GM15510 (cell line): ENCODE results near the gene PECR.

Experiments used
- POLR2A ChIP-seq: IDR thresholded peaks from 3 replicates; pipeline ENCODE4 v1.6.1; 2011; ENCODE audit warnings: borderline replicate concordance; ENCODE audit not compliant: insufficient read length; ENCODE audit errors: extremely low read depth

PECR gene

DNA sequence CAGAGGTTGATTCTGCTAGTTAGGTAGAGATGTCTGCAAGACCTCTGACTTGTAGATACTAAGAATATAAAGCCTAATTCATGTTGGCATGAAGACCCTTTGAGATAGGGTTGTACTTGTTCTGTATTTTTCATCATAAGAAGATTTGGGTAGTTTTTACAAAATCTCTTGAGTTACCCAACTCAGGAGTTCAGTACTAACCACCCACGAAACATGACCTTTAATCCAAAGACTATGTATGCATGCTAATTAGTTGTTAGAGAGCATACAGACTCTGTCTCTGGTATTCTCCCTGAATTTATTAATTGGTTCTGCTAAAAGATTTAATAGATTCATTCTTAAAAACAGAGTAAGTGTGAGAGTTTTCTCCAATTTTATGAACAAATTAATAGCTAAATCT is 16.9 kb downstream of the PECR start:
- no peak for TF ChIP-seq POLR2A

DNA sequence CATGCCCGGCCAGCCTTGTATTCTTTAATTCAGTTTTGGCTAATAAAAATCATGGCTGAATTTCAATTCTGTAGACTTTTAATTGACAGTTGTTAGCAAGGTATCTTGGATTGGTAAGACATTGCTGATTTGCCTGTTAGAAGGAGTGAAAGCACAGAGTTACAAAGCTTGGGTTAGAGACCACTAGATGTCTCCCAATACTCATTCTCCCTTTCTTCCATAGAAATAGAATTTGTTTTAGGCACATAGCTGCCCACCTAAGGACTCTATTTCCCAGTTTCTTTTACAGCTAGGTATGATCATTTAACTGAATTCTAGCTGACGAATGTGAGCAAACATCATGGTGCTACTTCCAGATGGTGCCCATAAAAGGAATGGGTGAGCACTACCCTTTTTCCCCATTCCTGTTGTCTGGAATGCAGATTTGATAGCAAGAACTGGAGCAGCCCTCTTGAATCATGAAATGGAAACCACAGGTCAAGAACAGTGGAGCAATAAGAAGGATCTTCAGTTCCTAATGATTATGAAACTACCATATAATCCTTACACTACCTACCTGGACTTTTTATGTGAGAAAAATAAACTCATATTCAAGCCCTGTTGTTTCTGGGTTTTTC is 17.5 kb downstream of the PECR start:
- no peak for TF ChIP-seq POLR2A

DNA sequence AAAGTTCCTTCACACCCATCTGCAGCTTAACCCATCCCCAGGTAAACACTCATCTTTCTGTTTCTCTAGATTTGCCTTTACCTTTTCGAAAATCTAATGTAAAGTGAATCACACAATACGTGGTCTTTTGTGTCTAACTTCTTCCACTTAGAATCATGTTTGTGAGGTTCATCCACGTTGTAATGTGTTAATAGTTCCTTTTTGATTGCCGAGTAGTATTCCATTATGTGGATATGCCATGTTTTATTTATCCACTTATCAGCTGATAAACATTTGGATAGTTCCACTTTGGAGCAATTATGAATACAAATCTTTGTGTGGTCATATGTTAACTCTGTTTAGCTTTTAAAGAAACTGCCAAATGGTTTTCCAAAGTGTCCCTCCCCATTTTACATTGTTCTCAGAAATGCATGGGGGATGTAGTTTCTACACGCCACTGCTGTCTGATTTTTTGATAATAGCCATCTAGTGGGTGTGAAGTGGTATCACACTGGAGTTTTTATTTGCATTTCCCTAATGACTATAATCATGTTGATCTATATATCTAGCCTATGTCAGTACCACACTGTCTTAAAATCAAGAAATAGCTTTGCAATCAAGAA is 22.3 kb downstream of the PECR start:
- TF ChIP-seq POLR2A: no peak

DNA sequence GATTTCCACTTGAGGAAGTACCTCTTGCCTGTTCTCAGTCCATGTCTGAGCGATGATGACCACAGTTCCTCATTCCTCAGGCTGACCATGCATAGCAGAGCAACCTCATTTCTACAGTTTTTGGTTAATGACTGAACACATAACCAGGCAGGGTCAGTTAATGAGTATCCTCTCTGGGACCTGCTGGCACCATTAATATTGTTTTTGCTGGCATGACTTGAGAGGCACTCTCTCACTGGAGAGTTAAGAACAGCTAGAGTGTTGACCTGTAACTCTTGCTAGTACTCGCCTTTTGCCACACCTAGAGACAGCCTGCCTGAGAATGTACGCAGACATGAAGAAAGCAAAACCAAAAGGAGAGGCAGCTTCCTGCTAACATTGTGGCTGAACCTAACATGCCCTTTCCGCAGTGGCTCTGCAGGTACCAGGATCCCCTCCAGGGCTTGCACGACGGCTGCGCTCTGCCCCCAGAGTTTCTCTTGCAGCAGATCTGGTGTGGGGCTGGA is 23.9 kb downstream of the PECR start:
- no peak for TF ChIP-seq POLR2A

GRCh38 chr2:216056739-216057138 is 24.9 kb downstream of the PECR start:
- TF ChIP-seq POLR2A: no peak

DNA sequence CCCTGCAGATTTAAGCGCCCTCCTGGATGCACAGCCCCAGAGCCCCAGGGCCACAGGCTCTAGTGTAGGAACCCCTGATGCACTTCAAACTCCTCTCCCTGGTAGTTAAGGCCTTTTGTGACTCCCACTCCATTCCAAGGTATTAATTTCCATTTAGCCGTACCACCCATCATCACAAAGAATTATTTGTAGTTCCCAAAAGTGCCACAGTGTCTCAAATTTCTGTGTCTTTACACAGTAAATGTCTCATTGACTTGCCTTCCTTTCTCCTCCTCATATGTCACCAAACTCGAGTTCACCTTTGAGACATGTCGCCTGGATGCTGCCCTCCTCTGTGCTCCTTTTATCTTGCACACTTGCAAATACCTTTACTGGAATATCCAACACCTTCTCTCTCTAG is 25.9 kb downstream of the PECR start:
- TF ChIP-seq POLR2A: no peak

GRCh38 chr2:216052420-216052819 is 29.2 kb downstream of the PECR start:
- no peak for TF ChIP-seq POLR2A

GRCh38 chr2:216051350-216051749 is 30.3 kb downstream of the PECR start:
- TF ChIP-seq POLR2A: no peak

DNA sequence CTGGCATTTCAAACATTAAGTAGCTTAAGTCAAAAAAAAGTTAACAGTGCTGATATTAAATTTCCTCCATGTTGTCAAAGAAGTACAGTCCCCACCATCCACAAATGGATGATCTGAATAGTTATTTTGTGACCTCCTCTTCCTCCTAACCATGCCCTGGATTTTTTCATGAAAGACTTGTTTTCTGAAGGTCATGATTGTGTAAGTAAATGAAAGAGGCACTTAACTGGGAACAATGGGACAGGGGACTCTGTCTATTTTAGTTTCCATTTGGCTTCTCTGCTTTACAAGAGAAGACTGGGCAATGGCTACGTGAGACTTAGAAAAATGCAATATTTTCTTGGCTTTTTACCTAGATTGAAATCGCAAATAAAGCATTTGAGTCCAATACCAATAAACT is 32.2 kb downstream of the PECR start:
- no peak for TF ChIP-seq POLR2A

DNA sequence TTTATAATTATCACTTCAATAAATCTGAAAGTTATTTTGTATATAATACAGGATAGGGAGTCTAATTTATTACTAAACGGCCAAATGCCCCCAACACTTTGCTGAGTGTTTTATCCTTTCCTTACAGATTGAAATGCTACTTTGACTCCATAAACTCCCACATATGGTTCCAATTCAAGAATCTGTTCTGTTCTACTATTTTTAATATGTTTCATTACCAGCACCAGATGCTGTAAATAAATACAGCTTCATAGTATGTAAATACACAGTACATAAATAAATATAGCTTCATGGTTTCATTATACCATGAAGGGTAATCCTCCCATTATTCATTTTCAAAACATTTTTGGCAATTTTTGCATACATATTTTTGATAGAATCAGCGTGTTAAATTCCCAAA is 34.2 kb downstream of the PECR start:
- no peak for TF ChIP-seq POLR2A

DNA sequence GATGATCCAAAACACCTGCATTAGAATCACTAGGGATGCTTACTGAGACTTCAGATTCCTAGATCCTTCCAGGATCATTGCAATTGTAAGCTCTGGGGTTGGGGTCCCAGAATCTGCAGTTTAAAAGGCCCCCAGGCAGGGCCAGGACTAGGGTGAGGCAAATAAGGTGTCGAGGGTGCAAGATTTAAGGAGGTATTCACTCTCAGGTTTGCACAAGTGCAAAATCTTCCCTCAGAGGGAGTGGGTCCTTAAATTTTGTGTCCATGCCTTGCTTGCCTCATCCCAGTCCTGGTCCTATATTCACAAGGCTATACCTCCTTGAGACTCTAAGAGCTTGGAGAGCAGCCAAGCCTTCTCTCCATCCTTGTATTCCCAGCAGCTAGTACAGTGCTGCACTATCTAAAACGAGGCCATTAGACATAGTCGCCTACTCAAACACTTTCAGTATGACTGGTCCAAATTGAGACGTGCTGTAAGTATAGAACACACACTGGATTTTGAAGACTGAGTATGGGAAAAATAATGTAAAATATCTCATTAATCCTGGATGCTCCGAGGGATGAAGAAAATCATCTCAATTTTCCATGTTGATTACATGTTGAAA is 36.6 kb downstream of the PECR start:
- no peak for TF ChIP-seq POLR2A

DNA sequence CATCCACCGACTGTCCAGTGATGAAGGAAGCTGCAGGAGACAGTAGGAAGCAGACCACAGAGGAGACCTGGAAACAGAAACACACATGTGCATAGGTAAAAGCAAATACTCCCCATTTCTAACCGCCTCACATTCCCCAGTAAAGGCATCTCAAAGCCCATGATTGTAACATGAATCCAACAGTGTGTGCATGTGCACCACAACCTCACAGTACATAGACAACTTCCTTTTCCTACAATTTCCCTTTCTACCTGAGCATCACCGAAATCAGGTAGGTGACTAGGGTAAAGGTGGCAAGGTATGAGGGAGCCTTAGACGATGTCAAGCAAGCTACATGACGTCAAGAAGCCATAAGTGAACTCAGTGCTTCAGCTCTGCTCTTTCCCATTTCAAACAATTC is 37.7 kb downstream of the PECR start:
- TF ChIP-seq POLR2A: no peak

- TF ChIP-seq POLR2A: no peak
Measured at GRCh38 chr2:216041438-216041837, 40.2 kb downstream of the PECR start.

DNA sequence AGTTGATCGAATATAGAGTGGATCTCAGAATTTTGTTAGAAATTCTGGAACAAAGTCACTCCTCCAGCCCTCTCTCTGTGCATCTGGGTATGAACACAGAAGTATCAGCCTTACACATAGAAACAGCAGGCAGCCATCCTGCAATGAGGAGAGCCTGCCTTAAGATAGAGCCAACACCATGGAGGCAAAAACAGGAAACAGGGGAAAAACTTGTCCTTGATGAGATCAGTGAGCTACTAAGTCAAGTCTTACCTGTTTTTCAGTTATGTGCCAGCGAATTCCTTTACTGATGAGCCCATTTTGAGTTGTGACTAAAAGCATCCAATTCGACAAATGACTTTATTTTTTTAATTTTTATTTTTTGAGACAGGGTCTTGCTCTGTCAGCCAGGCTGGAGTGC is 41.7 kb downstream of the PECR start:
- TF ChIP-seq POLR2A: no peak

- no peak for TF ChIP-seq POLR2A
Measured at GRCh38 chr2:216034065-216034464, 47.5 kb downstream of the PECR start.

GRCh38 chr2:216033403-216033802 is 48.2 kb downstream of the PECR start:
- TF ChIP-seq POLR2A: no peak
